HUDEP-2 (cell line): ENCODE results near the gene RNASEH2C.
"Not testable (repeated sequence)": the region's sequence is repeated elsewhere in the genome, so short reads cannot be mapped to it uniquely, and the experiment has no call there.

Experiments
- DNase-seq, 76 experiments: peaks; one replicate each; lab custom pipeline; 2025; ENCODE audit not compliant: unreplicated experiment in 76 of 76; lab: John Stamatoyannopoulos, UW

The RNASEH2C gene

DNA sequence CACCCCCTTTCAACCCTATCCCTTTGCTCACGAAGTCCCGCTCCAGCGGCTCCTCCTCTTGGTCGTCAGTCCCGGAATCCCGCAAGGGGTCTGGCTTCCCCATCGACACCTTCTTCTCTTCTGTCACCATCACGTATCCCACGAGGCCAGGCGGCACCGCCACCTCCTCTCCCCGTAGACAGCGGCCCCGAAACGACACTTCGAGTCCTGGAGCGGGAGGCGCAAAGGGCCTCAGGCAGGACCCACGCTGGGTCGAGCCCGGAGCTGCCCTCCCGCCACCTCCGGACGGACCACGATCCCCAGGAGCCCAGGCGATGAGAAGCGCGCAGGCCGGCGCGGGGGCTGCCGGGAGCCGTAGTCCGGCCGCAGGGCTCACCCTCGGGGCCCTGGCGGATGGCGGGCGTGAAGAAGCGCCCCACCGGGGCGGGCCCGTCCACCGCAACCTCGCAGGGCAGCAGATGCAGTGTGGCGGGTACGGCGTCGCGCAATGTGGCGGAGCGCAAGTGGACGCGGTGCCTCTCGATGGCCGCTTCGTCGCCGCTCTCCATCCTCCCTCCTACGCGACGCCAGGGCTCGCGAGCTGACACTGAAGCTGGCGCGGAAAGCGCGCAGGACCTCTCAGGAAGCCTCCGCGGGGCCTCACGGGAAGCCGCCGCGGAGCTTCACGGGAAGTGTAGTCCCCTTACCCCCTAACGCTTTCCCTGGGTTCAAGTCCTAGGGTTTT lies at the start of gene RNASEH2C:
Gene RNASEH2C, minus strand, starts transcription at position 588 of the 724 bp plus-strand sequence. Its CDS starts 40 bp downstream, at position 548.
- DNase-seq = peak in 71 of 76 experiments; percentile 12 to 83 (median 68)

DNA sequence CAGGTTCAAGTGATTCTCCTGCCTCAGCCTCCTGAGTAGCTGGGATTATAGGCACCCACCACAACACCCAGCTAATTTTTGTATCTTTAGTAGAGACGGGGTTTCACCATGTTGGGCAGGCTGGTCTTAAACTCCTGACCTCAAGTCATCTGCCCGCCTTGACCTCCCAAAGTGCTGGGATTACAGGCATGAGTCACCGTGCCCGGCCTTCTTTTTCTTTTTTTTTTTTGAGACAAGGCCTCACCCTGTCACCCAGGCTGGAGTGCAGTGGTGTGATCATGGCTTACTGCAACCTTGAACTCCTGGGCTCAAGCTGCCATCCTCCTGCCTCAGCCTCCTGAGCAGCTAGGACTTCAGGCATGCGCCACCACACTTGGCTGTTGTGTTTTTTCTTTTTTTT lies 47.2 kb upstream of the RNASEH2C start:
- not testable (repeated sequence) for DNase-seq

DNA sequence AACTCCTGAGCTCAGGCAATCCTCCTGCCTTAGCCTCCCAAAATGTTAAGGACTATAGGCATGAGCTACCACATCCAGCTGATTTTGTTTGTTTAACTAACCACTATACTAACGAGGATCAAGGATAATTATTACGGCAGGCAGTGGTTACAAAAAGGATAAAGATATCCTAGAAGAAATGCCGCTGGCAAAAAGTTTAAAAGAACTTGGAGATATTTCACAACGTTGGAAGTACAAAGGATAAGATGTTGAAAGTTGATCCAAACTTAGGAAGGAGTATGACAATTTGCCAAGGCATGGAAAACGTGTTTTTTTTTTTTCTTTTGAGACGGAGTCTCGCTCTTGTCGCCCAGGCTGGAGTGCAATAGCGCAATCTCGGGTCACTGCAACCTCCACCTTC lies 46.8 kb upstream of the RNASEH2C start:
- DNase-seq = no peak

DNA sequence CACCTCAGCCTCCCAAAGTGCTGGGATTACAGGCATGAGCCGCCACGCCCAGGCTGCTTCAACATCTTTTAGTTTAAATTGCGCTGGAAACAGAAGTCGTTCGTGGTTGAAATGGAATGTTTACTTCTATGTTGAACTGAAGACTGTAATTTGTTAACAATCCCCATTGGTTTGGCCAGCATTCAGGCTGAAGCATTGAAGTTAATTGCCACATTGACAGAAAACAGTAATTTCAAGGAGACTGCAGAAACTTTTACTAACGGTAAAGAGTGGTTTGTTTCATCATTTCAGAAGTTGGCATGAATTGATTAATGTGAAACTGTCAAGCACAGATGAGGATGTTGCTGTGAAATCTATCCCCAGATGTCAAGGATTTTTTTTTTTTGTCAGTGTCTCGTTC lies 45.9 kb upstream of the RNASEH2C start:
- no peak for DNase-seq

DNA sequence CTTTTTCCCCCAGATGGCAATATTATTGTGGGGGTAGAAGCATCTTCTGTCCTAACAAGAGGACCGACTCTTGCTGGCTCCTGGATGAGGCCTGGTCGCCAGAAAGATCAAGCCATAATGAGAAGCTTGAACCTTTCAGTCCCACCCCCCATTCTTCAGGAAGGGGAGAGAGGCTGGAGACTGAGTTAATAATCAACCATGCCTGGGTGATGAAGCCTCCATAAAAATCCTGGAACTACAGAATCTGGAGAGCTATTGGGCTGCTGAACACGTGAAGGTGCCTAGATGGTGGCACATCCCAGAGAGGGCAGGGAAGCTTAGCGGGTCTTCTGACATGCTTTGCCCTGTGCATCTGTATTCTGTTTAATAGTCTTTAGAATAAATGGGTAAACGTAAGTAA lies 43.8 kb upstream of the RNASEH2C start:
- no peak for DNase-seq

DNA sequence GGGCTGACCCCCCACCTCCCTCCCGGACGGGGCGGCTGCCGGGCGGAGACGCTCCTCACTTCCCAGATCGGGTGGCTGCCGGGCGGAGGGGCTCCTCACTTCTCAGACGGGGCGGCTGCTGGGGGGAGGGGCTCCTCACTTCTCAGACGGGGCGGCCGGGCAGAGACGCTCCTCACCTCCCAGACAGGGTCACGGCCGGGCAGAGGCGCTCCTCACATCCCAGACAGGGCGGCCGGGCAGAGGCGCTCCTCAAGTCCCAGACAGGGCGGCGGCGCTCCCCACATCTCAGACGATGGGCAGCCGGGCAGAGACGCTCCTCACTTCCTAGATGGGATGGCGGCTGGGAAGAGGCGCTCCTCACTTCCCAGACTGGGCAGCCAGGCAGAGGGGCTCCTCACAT lies 42.2 kb upstream of the RNASEH2C start:
- not testable (repeated sequence) for DNase-seq

DNA sequence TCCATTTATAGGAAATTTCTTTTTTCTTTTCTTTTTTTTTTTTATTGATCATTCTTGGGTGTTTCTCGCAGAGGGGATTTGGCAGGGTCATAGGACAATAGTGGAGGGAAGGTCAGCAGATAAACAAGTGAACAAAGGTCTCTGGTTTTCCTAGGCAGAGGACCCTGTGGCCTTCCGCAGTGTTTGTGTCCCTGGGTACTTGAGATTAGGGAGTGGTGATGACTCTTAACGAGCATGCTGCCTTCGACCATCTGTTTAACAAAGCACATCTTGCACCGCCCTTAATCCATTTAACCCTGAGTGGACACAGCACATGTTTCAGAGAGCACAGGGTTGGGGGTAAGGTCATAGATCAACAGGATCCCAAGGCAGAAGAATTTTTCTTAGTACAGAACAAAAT lies 41.6 kb upstream of the RNASEH2C start:
- DNase-seq = not testable (repeated sequence)

DNA sequence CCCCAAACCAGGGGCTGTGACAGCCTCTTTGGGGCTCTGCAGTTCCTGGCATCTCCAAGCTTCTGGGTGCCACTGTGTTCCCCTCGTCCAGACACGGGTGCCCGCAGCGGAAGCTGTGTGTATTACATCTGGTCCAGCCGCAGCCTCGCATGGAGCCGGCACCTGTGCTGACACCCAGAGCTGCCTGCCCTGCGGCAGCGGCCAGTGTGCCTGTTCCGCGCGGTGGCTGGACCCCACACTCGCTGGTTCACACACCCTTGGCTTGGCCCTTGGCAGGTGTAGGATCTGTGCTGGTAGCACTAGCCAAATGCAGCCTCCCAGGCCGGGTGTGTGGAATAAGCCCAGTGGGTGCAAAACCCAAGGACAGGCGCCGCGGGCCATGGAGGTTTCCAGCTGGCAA lies 24.5 kb upstream of the RNASEH2C start:
- DNase-seq = no peak

DNA sequence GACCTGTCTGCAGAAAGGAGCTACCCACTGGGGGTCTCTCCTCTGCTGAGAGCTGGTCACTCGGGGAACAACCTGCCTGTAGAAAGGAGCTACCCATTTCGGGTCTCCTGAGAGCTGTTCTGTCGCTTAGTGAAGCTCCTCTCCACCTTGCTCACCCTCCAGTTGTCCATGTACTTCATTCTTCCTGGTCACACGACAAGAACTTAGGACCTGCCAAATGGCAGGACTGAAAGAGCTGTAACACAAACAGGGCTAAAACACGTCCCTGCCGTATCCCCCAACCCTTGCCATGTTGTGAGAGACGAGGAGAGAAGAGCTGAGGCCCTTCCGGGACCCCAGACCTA lies 24.1 kb upstream of the RNASEH2C start:
- DNase-seq = no peak

DNA sequence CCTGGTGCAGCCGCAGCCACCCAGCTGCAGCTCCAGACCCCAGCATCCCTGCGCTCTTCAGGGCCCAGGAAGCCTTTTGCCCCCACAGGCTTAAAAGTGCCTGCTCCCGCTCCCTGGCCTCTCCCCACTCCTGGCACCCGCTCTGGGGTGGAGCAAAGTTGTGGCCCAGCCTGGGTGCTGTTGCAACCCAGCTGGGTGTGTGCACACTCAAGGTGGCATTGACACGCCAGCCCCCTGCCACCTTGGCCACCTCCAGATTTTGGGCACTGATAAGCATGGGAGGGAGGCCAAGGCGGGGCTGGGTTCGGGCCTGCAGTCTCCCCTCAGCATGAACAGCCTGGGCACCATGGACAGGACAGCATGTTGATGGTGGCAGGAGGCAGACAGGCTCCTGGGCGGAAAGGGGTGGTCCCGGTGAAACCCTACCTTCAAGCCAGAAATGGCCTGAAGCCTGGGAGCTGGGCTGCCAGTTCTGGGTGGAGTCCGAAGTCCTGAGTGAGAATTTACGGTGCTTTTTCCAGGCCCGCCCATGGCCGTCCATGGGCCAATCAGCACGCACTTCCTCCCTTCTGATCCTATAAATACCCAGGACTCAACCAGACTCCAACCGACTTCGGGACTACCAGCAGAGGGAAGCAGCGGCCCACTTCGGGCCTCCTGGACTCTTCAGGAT lies 23.6 kb upstream of the RNASEH2C start:
- peak in 4 of 76 experiments; percentile 1 to 16 (median 4) for DNase-seq

DNA sequence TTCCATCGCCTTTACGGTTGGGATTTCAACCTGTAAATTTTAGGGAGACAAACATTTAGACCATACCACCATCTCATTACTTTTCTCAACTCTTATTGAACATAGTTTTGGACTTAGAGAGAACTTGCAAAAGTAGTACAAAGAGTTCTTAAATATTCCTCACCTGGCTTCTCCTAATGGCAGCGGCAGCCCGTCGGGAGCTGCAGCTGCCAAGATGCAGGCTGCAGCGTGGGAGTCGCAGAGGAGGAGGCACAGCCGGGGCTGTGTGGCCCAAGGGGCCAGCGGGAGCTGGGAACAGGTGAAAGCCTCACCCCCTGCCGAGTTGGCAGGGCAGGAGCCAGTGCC lies 23.1 kb upstream of the RNASEH2C start:
- DNase-seq = peak in 2 of 76 experiments; percentile 16 to 21

DNA sequence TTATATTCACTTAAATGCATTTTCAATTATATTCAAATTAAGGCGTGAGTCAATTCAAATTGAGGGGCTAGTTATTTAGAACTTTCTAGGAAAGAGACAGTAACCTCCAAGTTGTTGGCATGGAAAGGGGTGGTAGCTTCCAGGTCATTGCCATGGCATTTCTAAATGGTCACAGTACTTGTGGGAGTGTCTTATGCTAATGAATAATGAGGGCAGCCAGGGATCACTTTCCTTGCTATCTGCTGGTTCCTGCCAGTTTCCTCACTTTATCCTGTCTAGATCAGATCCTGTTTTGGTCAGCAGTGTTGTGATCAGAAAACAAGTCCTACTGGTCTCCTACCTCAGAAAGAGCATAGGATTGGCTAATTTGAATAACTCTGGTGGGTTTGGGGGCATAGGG lies 21.8 kb upstream of the RNASEH2C start:
- DNase-seq = no peak

DNA sequence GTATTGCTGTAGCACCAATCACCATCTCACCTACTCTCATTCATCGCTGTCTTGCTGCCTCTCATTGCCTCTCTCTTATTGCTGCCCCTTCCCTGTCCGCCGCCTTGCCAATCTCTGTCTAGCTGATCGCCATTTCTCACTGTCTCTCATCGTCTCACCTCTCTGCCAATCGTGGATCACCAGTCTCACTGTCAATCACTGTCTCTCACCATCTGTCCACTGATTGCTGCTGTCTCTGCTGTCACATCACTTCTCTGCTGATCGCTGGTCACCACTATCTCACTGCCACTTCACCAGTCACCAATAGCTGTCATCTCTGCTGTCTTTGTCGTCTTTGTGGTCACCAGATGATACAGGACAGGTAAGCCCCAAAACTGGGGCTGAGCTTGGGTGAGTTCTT lies 20.6 kb upstream of the RNASEH2C start:
- DNase-seq = no peak

DNA sequence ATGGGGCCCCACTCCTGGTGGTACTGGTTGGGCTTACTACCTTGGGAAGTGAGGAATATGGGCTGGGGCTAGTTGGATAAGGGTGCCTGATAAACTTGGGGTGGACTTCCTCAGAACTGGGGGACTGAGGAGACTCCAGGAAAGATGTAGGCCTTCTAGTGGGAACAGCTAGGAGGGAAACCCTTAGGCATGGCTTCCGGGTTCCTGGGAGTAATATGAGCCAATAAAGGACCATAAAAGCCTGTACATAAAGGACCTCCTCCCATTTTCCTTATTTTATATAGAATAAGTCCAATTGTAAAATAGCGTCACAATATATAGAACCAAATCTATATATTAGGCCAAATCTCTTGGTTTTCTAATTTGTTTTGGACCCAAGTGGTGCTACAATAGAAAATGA lies 18.4 kb upstream of the RNASEH2C start:
- no peak for DNase-seq

DNA sequence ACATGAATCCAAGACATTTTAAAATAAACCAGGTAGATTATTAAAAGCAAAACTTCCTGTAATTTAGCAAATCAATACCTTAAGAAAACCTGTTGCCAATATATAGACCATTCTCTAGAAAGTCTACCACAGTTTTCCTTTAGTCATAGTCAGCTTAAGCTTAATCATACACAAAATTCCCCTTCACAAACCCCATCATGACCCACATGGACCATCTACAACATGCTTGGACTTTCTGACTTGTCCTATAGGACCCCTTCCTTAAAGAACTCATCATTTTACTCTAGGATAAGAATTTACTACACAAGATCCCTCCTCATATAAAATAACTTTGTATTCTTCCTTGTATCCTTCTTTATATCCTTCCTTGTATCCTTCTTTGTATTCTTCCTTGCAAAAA lies 16.2 kb upstream of the RNASEH2C start:
- DNase-seq = no peak

DNA sequence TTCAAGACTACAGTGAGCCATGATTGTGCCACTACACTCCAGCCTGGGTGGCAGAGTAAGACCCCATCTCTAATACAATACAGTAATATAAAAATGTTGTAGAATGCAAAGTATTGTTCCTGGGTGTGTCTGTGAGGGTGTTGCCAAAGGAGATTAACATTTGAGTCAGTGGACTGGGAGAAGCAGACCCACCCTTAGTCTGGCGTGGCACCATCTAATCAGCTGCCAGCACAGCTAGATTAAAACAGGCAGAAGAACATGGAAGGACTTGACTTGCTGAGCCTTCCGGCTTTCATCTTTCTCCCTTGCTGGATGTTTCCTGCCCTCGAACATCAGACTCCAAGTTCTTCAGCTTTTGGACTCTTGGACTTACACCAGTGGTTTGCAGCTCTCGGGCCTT lies 14.5 kb upstream of the RNASEH2C start:
- DNase-seq = peak in 62 of 76 experiments; percentile 16 to 80 (median 52)

DNA sequence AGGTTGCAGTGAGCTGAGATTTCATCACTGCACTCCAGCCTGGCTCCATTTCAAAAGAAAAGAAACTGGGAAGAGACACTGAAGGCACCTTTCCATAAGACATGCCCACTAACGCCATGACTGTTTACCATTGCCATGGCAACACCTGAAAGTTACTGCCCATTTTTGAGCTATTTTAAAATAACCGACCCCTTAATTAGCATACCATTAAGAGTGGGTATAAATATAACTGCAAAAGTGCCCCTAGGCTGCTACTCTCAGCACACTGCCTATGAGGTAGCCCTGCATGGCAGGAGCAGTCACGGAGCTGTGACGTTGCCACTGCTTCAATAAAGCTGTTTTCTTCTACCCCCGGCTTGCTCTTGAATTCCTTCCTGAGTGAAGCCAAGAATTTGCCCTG lies 9.9 kb upstream of the RNASEH2C start:
- no peak for DNase-seq

DNA sequence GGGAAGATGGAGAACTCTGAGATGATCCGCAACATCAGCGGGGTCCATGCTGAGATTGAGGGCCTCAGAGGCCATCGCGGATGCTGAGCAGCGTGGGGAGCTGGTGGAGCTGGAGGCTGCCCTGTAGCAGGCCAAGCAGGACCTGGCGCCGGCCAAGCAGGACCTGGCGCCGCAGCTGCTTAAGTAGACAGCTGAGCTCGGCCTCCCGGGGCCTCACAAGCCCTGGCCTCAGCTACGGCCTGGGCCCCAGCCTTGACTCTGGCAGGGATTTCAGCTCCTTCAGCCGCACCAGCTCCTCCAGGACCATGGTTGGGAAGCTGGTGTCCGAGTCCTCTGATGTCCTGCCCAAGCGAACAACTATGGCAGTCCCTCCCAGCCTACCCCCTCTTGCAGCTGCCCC lies 7.3 kb upstream of the RNASEH2C start:
- no peak for DNase-seq

DNA sequence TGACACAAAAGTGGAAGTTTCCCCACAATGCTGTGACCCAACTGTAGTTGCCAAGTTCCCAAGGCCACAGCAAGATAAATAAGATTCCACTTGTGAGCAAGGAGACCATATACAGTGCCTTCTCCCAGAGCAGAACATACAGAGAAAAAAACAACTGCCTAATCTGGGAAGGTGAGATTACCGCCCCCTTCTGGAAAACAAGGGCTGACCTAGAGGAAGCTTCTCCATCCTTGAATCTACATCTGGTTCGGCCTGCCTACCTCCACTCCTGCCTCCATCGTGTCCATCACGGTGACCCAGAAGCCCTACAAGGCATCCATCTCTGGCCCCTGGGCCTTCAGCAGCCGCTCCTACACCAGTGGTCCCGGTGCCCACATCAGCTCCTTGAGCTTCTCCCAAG lies 6.1 kb upstream of the RNASEH2C start:
- peak in 5 of 76 experiments; percentile 2 to 19 (median 10) for DNase-seq

DNA sequence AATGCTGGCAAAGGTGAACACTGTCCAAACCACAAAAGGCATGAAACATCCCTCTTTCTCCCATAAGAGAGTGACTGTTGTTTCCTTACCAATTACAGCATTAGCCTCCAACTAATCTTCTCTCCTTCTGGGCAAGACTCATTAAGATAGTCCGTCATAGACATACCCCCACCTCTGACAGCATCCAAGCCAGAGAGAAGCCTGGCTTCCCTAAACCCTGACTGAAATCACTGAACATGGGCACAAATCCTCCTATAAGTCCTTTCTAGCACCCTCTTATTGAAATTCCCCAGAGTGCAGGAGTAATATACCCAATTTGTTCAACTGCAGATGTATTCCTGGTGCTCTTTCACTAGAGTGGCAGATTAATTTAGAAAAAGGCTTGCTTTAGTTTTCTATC lies 1.7 kb upstream of the RNASEH2C start:
- no peak for DNase-seq

DNA sequence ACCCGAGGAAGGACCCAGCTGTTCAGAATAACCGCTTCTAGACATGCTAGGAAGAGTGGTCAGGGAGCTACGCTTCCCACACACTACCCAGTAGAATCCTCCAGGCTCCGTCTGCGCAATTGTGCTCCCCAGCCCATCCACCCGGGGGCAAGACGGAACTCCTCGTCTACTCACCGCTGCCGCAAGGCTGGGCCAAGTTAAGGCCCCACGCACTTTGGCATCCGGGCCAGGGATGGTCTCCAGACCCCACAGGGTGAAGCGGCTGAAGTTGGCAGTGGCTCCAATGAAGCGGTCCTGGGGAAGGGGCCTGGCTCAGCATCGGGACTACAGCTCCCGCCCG lies 757 bp downstream of the RNASEH2C start:
- peak in 26 of 76 experiments; percentile 12 to 54 (median 24) for DNase-seq

DNA sequence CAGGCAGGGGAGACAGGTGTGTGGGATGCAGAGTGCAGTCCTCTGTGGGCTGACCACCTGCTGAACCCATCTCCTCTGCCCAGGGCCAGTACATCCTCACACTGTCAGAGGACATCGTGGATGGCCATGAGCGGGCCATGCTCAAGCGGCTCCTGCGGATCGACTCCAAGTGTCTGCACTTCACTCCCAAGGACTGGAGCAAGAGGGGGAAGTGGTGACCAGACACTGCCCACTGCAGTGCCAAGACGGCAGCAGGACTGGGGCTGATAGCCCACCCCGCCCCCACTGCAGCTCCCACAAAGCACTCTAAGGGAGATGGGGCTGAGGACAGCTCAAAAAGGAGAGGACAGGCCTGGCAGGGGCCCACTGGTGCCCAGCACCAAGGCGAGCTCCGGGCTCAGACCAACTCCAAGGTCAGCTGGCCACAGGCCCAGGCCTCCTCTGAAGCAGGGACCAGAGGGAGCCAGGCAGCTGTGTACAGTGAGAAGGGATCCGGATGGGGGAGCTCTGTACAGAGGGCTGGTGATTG lies 1.6 kb downstream of the RNASEH2C start:
- DNase-seq = peak in 3 of 76 experiments; percentile 13 to 29 (median 13)
